ENCODE data around the gene SHMT2.

Gene SHMT2

GRCh38 chr12:57205931-57206330, 23.6 kb upstream of the SHMT2 start:
- no peak for DNase-seq (ENCODE audit: low spot score)
- CTCF ChIA-PET, result interaction anchor here (0.5 to 0.6 kb wide), 2 partner anchors 32 to 66 kb away, joined by 3 to 5 read pairs; no protein-coding TSS in a partner anchor
- POLR2A ChIA-PET (ENCODE audit: low non-redundant PET), result no interaction called here
- TF ChIP-seq CTCF (conservative IDR thresholded peaks at IDR 0.05; ENCODE audit: low read depth), result no peak
- peak overlapping the region; percentile 34 for H3K27ac ChIP-seq

GRCh38 chr12:57207731-57208630, 21.5 kb upstream of the SHMT2 start:
- ChIA-PET POLR2A (ENCODE audit: low non-redundant PET) (interaction anchor here (0.5 kb wide), 1 partner anchor 60 kb away, joined by 3 read pairs; no protein-coding TSS in a partner anchor), CTCF (interaction anchor here (0.6 to 1.6 kb wide), 4 partner anchors 9 to 255 kb away, joined by 3 to 5 read pairs (median 4); partner anchors contain the start of gene NXPH4)
- TF ChIP-seq CTCF (conservative IDR thresholded peaks at IDR 0.05; ENCODE audit: low read depth), result no peak
- H3K27ac ChIP-seq, result peak overlapping the region; percentile 49
- DNase-seq (ENCODE audit: low spot score), result no peak

DNA sequence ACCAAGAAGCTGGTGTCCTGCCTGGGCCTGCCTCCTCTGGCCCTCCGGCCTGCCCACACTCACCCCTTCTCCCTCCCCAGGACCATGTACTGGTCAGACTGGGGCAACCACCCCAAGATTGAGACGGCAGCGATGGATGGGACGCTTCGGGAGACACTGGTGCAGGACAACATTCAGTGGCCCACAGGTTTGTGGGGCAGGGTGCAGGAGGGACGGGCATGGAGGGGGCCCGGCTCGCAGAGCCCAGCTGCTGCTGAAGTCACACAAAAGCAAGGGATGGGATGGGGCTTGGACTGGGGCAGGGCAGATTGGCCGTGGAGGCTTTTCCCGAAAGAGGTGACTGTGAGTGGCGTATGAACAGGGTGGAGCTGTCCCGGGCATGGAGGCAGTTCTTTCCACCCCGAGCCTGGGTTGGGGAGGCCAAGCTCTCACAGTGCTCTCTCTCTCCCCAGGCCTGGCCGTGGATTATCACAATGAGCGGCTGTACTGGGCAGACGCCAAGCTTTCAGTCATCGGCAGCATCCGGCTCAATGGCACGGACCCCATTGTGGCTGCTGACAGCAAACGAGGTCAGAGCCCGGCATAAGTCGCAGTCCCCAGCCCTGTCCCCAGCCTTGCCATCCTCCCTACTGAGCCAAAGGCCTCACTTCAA, 20.8 kb upstream of the SHMT2 start:
- no peak for DNase-seq (ENCODE audit: low spot score)
- ChIA-PET POLR2A (ENCODE audit: low non-redundant PET) (no interaction called here), CTCF (interaction anchor here (0.6 to 1.6 kb wide), 4 partner anchors 8 to 255 kb away, joined by 3 to 5 read pairs (median 4); partner anchors contain the start of gene NXPH4)
- no peak for TF ChIP-seq CTCF (conservative IDR thresholded peaks at IDR 0.05; ENCODE audit: low read depth)
- H3K27ac ChIP-seq, result peak overlapping the region; percentile 49

- ChIA-PET CTCF (no interaction called here), POLR2A (ENCODE audit: low non-redundant PET) (no interaction called here)
- no peak for DNase-seq (ENCODE audit: low spot score)
- H3K27ac ChIP-seq, result peak overlapping the region; percentile 49
- TF ChIP-seq CTCF (conservative IDR thresholded peaks at IDR 0.05; ENCODE audit: low read depth), result no peak
These were observed 19.6 kb upstream of the SHMT2 start for GRCh38 chr12:57209916-57210315.

DNA sequence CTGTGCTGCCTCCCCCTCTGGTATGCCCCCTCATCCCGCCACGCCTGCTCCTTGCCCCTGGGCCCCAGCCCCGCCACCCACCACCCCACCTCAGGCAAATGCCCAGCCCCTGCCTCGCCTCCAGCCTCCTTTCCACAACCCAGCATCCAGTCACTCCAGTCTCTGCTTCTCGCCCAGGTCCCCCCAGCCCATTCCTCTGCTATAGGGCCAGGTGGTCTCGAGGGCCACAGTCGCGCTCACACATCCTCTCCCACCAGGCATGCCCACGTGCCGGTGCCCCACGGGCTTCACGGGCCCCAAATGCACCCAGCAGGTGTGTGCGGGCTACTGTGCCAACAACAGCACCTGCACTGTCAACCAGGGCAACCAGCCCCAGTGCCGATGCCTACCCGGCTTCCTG, 19.1 kb upstream of the SHMT2 start:
- H3K27ac ChIP-seq, result peak overlapping the region; percentile 49
- no peak for DNase-seq (ENCODE audit: low spot score)
- ChIA-PET POLR2A (ENCODE audit: low non-redundant PET) (no interaction called here), CTCF (interaction anchor here (1.0 kb wide), 1 partner anchor 29 kb away, joined by 3 read pairs; no protein-coding TSS in a partner anchor)
- TF ChIP-seq CTCF (conservative IDR thresholded peaks at IDR 0.05; ENCODE audit: low read depth), result no peak

DNA sequence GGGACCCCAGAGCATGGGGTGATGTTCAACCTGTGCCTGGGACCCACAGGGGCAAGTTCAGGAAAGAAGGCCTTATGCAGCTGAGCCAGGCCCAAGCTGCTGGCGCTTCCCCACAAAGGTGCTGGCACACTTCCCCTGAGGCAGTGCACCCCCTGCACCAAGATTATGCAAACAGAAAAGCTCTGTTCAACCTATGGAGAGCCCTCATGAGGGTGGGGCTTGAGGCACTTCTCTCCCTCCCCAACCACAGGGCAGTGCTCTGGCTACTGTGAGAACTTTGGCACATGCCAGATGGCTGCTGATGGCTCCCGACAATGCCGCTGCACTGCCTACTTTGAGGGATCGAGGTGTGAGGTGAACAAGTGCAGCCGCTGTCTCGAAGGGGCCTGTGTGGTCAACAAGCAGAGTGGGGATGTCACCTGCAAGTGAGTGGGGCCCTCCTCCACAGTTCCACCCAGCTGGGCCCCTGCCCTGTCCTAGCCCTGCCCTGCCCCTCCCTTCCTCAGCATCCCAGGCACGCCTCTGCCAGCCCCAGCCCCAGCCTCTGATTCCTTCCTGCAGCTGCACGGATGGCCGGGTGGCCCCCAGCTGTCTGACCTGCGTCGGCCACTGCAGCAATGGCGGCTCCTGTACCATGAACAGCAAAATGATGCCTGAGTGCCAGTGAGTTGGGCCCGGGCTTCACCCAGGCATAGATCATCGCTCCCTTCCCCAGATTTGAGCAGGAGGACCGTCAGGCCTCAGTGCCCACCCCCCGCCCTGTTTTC, 18.4 kb upstream of the SHMT2 start:
- no peak for DNase-seq (ENCODE audit: low spot score)
- TF ChIP-seq CTCF (conservative IDR thresholded peaks at IDR 0.05; ENCODE audit: low read depth), result no peak
- CTCF ChIA-PET, result interaction anchor here (1.0 kb wide), 1 partner anchor 28 kb away, joined by 3 read pairs; no protein-coding TSS in a partner anchor

More for the DNA sequence above, 18.4 kb upstream of the SHMT2 start:
- H3K27ac ChIP-seq, result peak overlapping the region; percentile 49
- POLR2A ChIA-PET (ENCODE audit: low non-redundant PET), result no interaction called here
